GM13977 (cell line): ENCODE results near the gene COA8.

ENCODE experiments used
- DNase-seq: peaks from one replicate; pipeline ENCODE4 v3.0.0; 2012; ENCODE audit warnings: low spot score
- CTCF ChIP-seq: IDR thresholded peaks from 2 replicates; pipeline ENCODE4 v1.5.1; 2012; ENCODE audit warnings: mild to moderate bottlenecking, control low read depth; ENCODE audit not compliant: insufficient read depth; ENCODE audit errors: extremely low read depth, missing control alignments
- in situ Hi-C: fragments of 300-500 bp; cut with MboI; formaldehyde crosslinking; loops from one replicate; pipeline ENCODE4 v1.12.0; 2022; ENCODE audit warnings: low sequenced_read_pairs, low pct_unique_long_range_greater_than_20kb, mixed read lengths, inconsistent platforms; ENCODE audit not compliant: unreplicated experiment

COA8 gene, protein sequence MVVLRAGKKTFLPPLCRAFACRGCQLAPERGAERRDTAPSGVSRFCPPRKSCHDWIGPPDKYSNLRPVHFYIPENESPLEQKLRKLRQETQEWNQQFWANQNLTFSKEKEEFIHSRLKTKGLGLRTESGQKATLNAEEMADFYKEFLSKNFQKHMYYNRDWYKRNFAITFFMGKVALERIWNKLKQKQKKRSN

GRCh38 chr14:103562429-103563225 lies at the start of gene COA8, which contains the start of gene BAG5:
COA8 (plus strand) TSS chr14:103562960; CDS start chr14:103563002, 42 bp downstream.
BAG5 (minus strand) TSS chr14:103562657; CDS start chr14:103561164, 1,493 bp downstream.
- TF ChIP-seq CTCF = no peak
- DNase-seq = peak; percentile 98
- in situ Hi-C loops = no loop called here

DNA sequence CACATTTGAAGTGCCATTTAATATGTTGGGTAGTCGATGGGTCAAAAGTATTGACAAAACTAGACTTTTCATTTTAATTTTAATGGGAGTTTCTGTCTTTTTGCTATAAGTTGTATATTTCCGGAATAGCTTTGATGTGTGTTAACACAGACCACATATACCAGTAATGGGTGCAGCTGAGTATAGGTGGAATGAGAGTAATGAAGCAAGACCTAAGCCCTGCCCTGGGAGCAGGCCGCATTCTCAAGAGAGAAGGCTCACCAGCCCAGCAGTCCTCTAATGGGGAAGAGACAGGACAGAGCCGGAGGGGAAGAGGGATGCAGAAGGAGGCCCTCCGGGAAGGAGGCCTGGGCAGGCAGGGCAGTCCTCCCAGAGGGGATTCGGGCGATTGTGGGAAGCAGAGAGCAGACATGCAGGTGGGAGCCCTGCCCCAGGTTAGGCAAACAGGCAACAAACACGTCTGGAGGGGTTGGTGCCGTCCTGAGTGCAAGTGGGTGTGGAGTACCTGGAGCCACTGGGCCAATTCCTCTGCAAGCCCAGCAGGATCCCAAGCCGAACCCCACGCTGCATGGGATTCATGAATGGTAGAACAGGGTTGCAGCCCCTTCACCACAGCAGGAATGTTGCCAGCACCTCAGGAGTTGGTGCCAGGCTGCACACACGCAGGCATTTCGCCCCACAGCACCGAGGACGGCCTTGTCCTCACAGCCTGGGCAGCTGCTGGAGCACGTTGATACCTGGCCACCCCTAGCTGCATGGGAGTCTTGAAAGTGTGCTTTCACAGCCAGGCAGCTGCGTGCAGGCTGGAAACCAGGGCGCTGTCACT lies 48.0 kb upstream of the COA8 start:
- DNase-seq = no peak
- in situ Hi-C loops = no loop called here
- TF ChIP-seq CTCF = no peak

DNA sequence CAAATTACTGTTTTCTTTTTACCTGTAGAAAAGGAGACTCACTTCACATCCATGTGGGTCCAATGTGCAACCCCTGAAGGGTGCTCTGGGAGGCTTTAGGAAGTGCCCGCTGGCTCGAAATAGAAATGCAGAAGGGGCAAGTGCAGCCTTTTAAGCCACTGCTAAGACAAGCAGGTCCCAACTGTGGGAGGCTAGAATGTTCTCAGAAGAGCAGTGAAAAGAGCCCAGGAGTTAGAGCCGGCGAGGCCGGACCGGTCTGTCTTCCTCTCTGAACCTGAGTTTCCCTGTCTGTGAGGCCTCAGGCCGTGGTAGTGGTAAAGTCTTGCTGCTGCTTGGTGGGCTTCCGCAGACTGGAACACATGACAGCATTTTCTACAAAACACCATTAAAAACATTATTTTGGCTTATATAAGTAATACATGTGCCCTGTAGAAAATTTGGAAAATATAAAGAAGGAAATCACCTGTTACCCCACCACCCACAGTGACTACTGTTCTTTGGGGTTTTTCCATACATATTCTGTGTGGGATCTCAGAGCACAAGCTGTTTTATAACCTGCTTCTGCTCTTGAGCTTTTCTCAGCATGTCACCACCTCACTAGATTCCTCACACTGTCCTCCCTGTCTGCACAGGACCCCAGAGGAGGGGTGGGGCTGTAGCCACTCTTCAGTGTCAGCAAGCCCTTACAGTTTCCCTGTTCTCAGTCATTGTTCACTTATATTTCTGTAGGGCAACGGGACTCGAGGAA lies 46.2 kb upstream of the COA8 start:
- DNase-seq = no peak

GRCh38 chr14:103517174-103517566 lies 45.6 kb upstream of the COA8 start:
- DNase-seq = no peak
- no peak for TF ChIP-seq CTCF
- in situ Hi-C loops = no loop called here

More for the DNA sequence above, 46.2 kb upstream of the COA8 start:
- no peak for TF ChIP-seq CTCF
- in situ Hi-C loops = no loop called here

DNA sequence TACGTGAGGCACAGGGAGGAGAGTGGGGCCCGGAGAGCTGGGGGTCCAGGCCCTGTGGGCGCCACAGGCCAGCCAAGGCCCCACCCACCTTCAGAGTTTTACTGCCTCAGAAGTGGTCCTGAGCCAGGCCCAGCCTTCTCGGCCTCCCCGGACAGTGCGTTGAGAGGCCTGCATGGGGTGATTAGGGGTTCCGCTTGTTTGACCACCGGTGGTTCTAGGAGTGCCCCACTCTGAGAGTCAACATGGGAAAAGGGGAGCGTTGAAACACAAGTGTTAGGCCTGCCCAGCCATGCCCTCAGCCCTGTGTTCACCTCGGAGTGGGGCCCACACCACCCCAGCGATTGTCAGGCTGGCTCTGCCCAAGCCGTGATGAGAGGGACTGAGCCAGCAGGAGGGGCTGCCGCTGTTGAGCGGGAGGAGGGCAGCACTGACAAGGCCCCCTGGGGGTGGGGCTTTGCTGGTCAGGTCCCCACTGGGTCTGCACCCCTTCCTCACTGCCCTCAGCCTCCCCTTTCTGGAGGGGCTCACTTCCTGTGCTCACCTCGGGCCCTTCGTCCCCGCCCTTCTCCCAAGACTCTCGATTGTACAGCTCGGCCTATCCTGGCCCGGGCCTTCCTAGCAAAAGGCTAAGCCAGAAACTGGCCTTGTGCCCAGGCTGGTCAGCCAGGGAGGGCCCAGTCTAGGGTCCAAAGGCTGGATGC lies 44.9 kb upstream of the COA8 start:
- no peak for DNase-seq
- TF ChIP-seq CTCF = no peak
- in situ Hi-C loops = no loop called here
